Measurements from ENCODE around the gene RTCA. TPM values are rescaled to one million over a fixed set of nuclear protein-coding genes. Genes with fewer than 3 reads are reported as not detected.
"Not testable (repeated sequence)": the region's sequence is repeated elsewhere in the genome, so short reads cannot be mapped to it uniquely, and the experiment has no call there.

RTCA gene
- total RNA-seq, 1 donor from 2014 or later = 32.6 TPM

DNA sequence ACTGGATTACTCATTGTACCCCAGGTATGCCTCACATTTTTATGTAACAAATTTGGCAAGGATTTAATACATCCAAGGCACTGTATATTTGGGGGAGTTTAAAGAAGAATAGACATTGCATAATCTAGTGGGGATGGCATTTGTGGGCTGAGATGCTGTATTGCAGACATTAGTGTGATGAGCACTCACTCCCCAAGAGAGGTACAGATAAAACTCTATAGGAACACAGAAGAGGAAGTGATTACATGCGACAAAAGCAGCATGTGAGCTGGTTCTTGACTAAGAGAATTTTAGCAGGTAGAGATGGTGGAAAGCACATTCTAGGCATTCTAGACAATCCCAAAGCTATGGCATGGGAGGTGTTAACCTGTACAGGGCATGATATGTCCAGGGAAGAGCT lies 62.1 kb downstream of the RTCA start:
- Mint-ChIP-seq H3K36me3 (no peaks in the 10 kb centered on the region), H3K4me3 (no peak overlapping the region), H3K4me1 (peaks cover 16% of the 10 kb centered on the region), H3K9me3 (no peaks in the 10 kb centered on the region), H3K27me3 (ENCODE audit: low read depth) (no peaks in the 10 kb centered on the region), H3K27ac (no peak overlapping the region)
- no peak for DNase-seq (ENCODE audit: low spot score in 2 of 2, unreplicated experiment in 2 of 2)
- TF ChIP-seq CTCF (IDR thresholded peaks at IDR 0.05; ENCODE audit: unreplicated experiment) = no peak

GRCh38 chr1:100331146-100331545 lies 65.1 kb downstream of the RTCA start:
- DNase-seq (ENCODE audit: low spot score in 2 of 2, unreplicated experiment in 2 of 2); H3K4me1 Mint-ChIP-seq: not testable (repeated sequence)

DNA sequence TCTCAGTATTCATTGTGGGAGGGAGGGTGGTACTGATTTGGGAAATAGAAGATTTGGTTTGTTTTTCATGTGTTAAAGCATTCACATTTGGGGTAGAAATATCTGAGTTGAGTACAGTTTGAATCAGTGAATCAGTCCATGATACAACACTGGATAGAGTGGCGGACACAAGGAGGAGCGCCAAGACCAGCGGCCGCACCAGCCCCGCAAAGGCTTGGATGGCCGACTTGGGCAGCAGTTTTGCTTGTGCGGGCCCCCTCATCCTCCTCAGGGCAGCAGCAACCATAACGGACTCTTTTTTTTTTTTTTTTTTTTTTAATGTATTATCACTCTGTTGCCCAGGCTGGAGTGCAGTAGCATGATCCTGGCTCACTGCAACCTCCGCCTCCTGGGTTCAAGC lies 66.3 kb downstream of the RTCA start:
- Mint-ChIP-seq H3K27ac (no peak overlapping the region), H3K36me3 (no peaks in the 10 kb centered on the region), H3K27me3 (ENCODE audit: low read depth) (no peaks in the 10 kb centered on the region), H3K4me1 (peaks cover 2% of the 10 kb centered on the region), H3K4me3 (no peak overlapping the region), H3K9me3 (no peaks in the 10 kb centered on the region)
- DNase-seq (ENCODE audit: low spot score in 2 of 2, unreplicated experiment in 2 of 2) = no peak
- TF ChIP-seq CTCF (IDR thresholded peaks at IDR 0.05; ENCODE audit: unreplicated experiment) = no peak

More at GRCh38 chr1:100331146-100331545, 65.1 kb downstream of the RTCA start:
- H3K4me3 Mint-ChIP-seq; H3K27ac Mint-ChIP-seq; H3K27me3 Mint-ChIP-seq (ENCODE audit: low read depth); H3K36me3 Mint-ChIP-seq; H3K9me3 Mint-ChIP-seq: not testable (repeated sequence)

GRCh38 chr1:100335436-100335835 lies 69.4 kb downstream of the RTCA start:
- Mint-ChIP-seq H3K4me3 (no peak overlapping the region), H3K36me3 (no peaks in the 10 kb centered on the region), H3K27ac (no peak overlapping the region), H3K4me1 (peaks cover 2% of the 10 kb centered on the region), H3K9me3 (no peaks in the 10 kb centered on the region), H3K27me3 (ENCODE audit: low read depth) (no peaks in the 10 kb centered on the region)
- no peak for DNase-seq (ENCODE audit: low spot score in 2 of 2, unreplicated experiment in 2 of 2)
- TF ChIP-seq CTCF (IDR thresholded peaks at IDR 0.05; ENCODE audit: unreplicated experiment) = no peak

GRCh38 chr1:100337878-100338277 lies 71.9 kb downstream of the RTCA start:
- not testable (repeated sequence) for H3K4me1 Mint-ChIP-seq

DNA sequence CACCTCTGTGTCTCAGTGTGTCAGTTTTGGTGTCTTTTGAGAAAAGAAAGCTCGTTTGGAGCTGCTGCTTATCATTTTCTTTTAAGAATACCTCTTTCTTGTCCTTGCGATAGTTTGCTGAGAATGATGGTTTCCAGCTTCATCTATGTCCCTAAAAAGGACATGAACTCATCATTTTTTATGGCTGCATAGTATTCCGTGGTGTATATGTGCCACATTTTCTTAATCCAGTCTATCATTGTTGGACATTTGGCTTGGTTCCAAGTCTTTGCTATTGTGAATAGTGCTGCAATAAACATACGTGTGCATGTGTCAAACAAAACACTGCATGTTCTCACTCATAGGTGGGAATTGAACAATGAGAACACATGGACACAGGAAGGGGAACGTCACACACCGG lies 73.7 kb downstream of the RTCA start:
- not testable (repeated sequence) for H3K4me3 Mint-ChIP-seq; H3K9me3 Mint-ChIP-seq; H3K27ac Mint-ChIP-seq; H3K27me3 Mint-ChIP-seq (ENCODE audit: low read depth); DNase-seq (ENCODE audit: low spot score in 2 of 2, unreplicated experiment in 2 of 2); H3K36me3 Mint-ChIP-seq; H3K4me1 Mint-ChIP-seq

More at GRCh38 chr1:100337878-100338277, 71.9 kb downstream of the RTCA start:
- not testable (repeated sequence) for H3K9me3 Mint-ChIP-seq; H3K4me3 Mint-ChIP-seq; H3K36me3 Mint-ChIP-seq; DNase-seq (ENCODE audit: low spot score in 2 of 2, unreplicated experiment in 2 of 2); H3K27ac Mint-ChIP-seq; H3K27me3 Mint-ChIP-seq (ENCODE audit: low read depth)

DNA sequence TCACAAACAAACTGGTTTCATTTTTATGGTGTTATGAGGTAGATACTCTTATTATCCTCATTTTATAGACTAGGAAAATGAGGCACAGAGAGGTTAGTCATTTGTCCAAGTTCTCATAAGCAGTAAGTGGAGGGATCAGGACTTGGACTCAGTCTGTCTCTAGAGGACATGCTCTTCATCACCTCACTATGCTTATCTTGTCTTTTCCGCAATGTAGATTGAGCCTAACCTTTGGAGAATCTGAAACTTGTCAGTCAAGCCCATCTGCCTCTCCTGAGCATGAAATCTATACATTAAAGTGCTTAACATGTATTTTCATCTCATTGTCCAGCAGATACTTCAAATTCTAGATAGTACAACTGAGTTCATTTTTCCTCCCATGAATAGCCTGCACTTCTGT lies 74.5 kb downstream of the RTCA start:
- H3K9me3 Mint-ChIP-seq = no peaks in the 10 kb centered on the region
- TF ChIP-seq CTCF (IDR thresholded peaks at IDR 0.05; ENCODE audit: unreplicated experiment) = no peak
- no peak for DNase-seq (ENCODE audit: low spot score in 2 of 2, unreplicated experiment in 2 of 2)
- H3K4me3 Mint-ChIP-seq = no peak overlapping the region
- H3K4me1 Mint-ChIP-seq = peaks cover 2% of the 10 kb centered on the region
- no peak overlapping the region for H3K27ac Mint-ChIP-seq
- H3K36me3 Mint-ChIP-seq = no peaks in the 10 kb centered on the region
- no peaks in the 10 kb centered on the region for H3K27me3 Mint-ChIP-seq (ENCODE audit: low read depth)
